Progenitor cell of endocrine pancreas (in vitro differentiated cells): Measurements from ENCODE around the gene IGFBP4. TPM values are rescaled to one million over a fixed set of nuclear protein-coding genes. Genes with fewer than 3 reads are reported as not detected.

ENCODE experiments used
- DNase-seq: peaks from one replicate; pipeline ENCODE4 v3.0.0; 2021; ENCODE audit warnings: low spot score; ENCODE audit not compliant: unreplicated experiment
- H3K27ac Mint-ChIP-seq: 2 replicates; pipeline ENCODE4 v1.8.0; 2021; ENCODE audit warnings: mild to moderate bottlenecking, moderate library complexity, mixed read lengths
- H3K27me3 Mint-ChIP-seq: 2 replicates; pipeline ENCODE4 v1.8.0; 2021; ENCODE audit warnings: mixed read lengths
- H3K36me3 Mint-ChIP-seq: 2 replicates; pipeline ENCODE4 v1.8.0; 2022; ENCODE audit warnings: mixed read lengths; ENCODE audit not compliant: insufficient read depth
- H3K4me1 Mint-ChIP-seq: 2 replicates; pipeline ENCODE4 v1.8.0; 2021; ENCODE audit warnings: low read depth, mixed read lengths
- H3K4me3 Mint-ChIP-seq: 2 replicates; pipeline ENCODE4 v1.8.0; 2021; ENCODE audit warnings: low read depth, mild to moderate bottlenecking, moderate library complexity, mixed read lengths
- H3K9me3 Mint-ChIP-seq: 2 replicates; pipeline ENCODE4 v1.8.0; 2021; ENCODE audit warnings: low read depth, mixed read lengths
- CTCF ChIP-seq: fragments of 200-600 bp; sonication (generic); IDR thresholded peaks from one replicate; pipeline ENCODE4 v1.5.0; 2021; ENCODE audit warnings: antibody characterized with exemption, mild to moderate bottlenecking; ENCODE audit not compliant: unreplicated experiment
- total RNA-seq: library from RNA; stranded (reverse); gene quantifications from 2 replicates; pipeline ENCODE4 v1.2.1, GENCODE V29; 2021

IGFBP4 gene
- total RNA-seq, 1 donor from 2014 or later, result 3.6 TPM

GRCh38 chr17:40495140-40495539 lies 51.9 kb downstream of the IGFBP4 start:
- no peak overlapping the region for H3K27ac Mint-ChIP-seq
- no peaks in the 10 kb centered on the region for H3K9me3 Mint-ChIP-seq
- no peak for TF ChIP-seq CTCF
- peaks cover 14% of the 10 kb centered on the region for H3K27me3 Mint-ChIP-seq
- no peak overlapping the region for H3K4me3 Mint-ChIP-seq
- H3K4me1 Mint-ChIP-seq, result peaks cover 5% of the 10 kb centered on the region
- H3K36me3 Mint-ChIP-seq, result no peaks in the 10 kb centered on the region
- no peak for DNase-seq

DNA sequence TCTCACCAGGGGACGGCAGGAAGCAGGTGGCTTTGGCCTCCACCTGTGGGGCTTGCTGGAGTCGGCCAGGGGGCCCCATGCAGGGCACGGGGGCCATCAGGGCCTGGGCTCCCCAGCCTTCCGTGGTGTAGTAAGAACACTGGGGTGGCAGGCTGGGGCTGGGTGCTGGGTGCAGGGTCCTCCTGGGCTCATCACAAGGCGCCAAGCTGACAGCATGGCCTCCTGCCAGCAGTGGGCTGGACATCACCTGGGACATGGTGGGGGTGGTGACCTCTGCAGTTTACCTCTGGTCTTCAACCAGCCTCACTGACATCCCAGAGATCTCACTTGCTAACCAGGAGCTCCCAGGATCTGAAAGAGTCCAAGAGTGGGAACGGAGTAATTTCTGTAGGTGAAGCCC lies 52.9 kb downstream of the IGFBP4 start:
- Mint-ChIP-seq H3K9me3 (no peaks in the 10 kb centered on the region), H3K27me3 (peaks cover 11% of the 10 kb centered on the region), H3K27ac (no peak overlapping the region), H3K4me3 (no peak overlapping the region), H3K36me3 (no peaks in the 10 kb centered on the region), H3K4me1 (peaks cover 4% of the 10 kb centered on the region)
- no peak for DNase-seq
- no peak for TF ChIP-seq CTCF

DNA sequence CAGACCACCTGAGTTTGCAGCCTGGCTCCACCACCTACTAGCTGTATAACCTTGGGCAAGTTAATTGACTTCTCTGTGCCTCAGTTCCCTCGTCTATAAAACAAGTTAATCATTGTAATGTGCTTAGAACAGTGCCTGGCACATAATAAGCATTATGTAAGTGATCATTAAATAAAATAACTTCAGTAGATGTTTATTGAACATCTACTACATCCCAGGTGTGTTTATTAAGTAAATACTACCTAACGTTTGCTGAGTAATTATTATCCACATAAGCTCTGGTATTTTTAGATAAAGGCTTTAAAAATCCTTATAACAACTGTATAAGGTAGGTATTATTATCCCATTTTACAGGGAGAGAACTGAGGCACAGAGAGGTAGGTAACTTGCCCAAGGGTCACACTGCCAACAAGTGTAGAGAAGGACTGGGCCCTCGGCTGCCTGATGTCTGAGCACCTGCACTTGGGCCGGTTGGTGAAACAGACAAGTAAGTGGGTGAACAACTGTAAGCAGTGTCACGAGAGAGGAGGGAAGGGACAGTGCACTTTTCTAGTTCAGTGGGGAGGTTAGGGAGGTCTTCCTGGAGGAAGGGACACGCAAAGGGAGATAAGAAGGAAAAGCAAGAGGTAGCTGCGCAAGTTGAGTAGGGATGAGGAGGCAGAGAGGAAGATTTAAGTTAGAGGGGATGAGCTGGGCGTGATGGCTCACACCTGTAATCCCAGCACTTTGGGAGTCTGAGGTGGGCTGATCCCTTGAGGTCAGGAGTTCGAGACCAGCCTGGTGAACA lies 53.6 kb downstream of the IGFBP4 start:
- no peak for TF ChIP-seq CTCF
- H3K4me1 Mint-ChIP-seq, result peaks cover 4% of the 10 kb centered on the region

GRCh38 chr17:40497695-40498094 lies 54.4 kb downstream of the IGFBP4 start:
- TF ChIP-seq CTCF, result no peak
- Mint-ChIP-seq H3K27ac (no peak overlapping the region), H3K9me3 (no peaks in the 10 kb centered on the region), H3K27me3 (peaks cover 18% of the 10 kb centered on the region), H3K36me3 (no peaks in the 10 kb centered on the region), H3K4me3 (no peak overlapping the region), H3K4me1 (peaks cover 4% of the 10 kb centered on the region)
- DNase-seq, result no peak

More for the DNA sequence above, 53.6 kb downstream of the IGFBP4 start:
- H3K27ac Mint-ChIP-seq, result no peak overlapping the region
- no peak for DNase-seq
- H3K27me3 Mint-ChIP-seq, result peaks cover 10% of the 10 kb centered on the region
- H3K36me3 Mint-ChIP-seq, result no peaks in the 10 kb centered on the region
- H3K9me3 Mint-ChIP-seq, result no peaks in the 10 kb centered on the region
- H3K4me3 Mint-ChIP-seq, result no peak overlapping the region

GRCh38 chr17:40498281-40499084 lies 55.2 kb downstream of the IGFBP4 start:
- peaks cover 4% of the 10 kb centered on the region for H3K4me1 Mint-ChIP-seq
- H3K4me3 Mint-ChIP-seq, result no peak overlapping the region
- peaks cover 18% of the 10 kb centered on the region for H3K27me3 Mint-ChIP-seq

More at GRCh38 chr17:40498281-40499084, 55.2 kb downstream of the IGFBP4 start:
- DNase-seq, result no peak
- no peak for TF ChIP-seq CTCF
- Mint-ChIP-seq H3K36me3 (no peaks in the 10 kb centered on the region), H3K27ac (no peak overlapping the region), H3K9me3 (no peaks in the 10 kb centered on the region)
